Amniotic stem cell (primary cell): ENCODE measurements around the gene PTPRD.

Source experiments
- DNase-seq: peaks from one replicate; lab custom pipeline; 2025; lab: John Stamatoyannopoulos, UW

PTPRD gene

DNA sequence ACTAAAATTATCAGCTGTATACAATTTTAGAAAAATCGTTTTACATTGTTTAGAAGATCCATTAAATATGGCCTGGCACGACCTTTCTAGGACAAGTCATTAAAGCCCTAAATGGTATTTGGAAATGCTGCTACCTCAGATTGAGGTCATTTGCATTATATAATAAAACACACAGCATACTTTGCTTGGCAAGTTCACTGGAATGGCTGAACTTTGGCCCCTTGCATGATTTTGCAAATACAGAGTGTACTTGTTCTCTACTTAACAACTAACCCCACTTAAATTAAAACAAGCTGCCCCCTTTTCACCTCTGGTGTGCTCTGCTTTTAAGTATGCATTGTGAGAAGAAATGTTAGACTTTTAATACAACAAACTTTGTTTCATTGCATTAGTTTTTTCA, 860.1 kb downstream of the PTPRD start:
- no peak for DNase-seq

DNA sequence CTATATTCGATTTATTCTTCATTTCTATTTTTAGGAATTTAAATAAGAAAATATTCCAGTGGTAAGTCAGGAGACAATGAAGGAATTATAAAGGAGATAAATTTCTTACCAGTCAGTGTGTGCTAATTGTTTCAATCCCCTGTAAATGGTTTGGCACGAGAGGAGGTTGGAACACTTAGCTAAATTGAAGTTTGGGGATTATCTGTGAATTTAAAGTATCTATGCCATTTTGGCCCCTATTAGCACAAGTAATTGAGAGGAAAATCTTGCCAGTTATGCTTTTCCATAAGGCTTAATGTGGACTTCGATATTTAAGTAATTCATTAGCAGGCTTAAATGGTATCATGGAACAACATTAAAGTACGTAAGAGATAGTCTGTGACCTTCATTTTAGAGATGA, 860.8 kb downstream of the PTPRD start:
- DNase-seq, result no peak

DNA sequence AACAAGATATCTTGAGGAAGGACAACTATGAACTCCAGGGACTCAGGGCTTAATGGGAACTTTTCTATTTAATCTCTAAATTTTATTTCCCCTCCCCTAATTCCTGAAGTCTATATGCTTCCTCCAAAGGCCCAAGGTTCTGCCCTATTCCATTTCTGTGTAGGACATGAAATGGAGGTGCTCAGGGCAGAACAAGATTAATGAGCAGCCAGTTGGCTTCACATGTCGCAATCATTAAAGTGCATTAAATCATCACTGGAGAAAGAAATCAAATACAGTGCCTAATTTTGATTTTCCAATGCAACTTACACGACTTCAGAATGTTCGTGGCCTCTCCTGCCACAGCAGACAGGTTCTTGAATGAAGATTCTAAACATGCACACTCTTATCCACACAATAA, 862.1 kb downstream of the PTPRD start:
- no peak for DNase-seq

DNA sequence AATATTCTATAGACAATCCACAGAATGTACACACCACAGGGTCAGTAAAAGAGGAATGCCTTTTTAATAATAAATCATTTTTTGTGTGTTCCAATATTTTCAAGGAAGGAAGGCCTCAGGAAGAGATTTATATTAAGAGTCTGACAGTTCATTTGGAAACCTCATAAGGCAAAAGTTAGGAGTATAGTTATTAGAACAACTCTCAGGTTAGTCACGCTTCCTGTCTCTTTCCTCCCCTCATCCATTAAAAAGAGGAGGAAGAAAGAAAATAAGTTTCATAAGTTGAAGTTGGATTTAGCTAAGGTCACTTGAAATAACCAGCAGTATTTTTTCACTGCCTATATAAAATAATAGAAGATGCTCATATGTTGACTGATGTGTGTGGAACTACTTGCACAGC, 863.2 kb downstream of the PTPRD start:
- DNase-seq, result no peak

DNA sequence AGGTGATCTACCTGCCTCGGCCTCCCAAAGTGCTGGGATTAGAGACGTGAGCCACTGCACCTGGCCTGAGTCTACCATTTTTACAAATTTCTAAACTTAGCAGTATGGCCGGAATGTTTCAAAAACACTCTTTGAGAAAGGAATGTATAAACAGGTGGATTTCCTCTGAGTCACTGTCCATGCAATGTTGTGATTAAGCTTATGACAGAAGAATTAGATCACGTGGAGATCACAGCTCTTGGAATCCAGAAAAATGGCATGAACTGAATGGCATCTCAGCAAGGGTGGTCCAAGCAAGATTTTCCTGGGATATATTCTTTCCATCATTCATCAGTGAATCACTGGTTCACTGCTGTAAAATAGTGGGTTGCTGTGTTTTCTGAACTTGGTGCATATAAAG, 865.0 kb downstream of the PTPRD start:
- no peak for DNase-seq

DNA sequence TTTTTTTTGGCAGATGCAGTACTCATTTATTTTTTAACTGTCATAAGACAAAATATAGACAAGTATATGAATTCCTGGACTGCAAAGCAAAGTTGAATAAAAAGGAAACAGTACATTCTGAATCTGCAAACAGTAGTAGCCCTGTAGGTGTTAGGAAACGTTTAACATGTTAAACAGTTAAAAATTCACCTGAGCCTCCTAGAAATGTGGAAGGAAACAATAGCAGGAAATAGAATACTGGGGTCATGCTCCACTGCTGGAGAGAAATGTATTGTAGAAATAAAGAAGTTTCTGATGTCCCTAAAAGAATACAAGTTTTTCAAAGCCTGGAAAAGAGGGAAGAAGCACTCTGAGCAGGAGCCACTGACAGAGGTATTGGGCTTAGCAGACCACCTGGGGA, 866.0 kb downstream of the PTPRD start:
- no peak for DNase-seq

DNA sequence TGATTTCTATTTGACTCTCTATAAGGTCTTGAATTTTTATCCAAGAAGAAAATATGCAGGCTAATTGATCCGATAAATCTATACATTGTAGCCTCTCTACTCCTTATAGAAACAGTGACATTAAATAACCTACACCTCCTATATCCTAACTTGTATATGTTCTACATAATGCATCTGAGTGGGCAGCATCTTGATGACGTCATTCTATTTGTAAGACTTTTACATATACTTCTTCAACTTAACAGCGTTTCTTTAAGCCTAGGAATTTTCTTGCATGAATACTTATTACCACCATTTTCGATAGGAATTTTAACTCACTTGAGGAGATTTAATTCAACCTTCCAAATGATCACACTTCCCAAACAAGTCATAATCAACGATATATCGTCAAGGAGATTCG, 869.0 kb downstream of the PTPRD start:
- DNase-seq, result no peak

DNA sequence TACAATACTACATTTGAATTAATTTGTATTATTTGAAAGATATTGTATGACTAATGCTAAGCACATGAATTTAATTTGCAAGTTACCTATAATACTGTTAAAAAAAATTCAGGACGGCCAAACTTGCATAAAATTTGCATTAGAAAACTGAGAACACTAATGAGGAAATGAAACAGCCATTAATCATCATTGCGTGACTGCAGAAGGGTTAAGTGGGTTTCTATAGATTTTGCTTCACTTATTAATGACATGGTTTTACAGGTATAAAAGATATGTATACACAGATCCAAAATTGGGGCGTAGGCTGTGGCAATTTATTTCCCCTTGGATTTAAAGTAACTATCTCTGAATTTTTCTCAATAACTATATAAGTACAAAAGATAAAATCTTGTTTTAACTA, 882.6 kb downstream of the PTPRD start:
- no peak for DNase-seq

DNA sequence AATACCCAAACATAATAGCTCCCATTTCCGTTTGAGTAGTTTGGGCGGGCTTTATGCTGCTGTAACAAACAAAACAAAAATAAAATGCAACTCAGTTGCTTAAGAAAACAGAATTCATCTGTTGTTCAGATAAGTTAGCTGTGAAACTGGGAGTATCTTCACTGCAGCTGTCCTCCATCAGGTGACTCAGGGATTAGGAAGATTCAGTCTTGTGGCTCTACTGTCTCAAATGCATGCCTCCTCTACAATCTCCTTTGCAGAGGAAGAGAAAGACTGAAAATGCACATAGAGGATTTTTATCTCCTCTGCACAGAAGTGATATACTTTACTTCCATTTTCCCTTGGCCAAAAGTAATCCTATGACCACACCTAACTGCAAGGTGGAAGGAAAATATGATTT, 883.7 kb downstream of the PTPRD start:
- no peak for DNase-seq

DNA sequence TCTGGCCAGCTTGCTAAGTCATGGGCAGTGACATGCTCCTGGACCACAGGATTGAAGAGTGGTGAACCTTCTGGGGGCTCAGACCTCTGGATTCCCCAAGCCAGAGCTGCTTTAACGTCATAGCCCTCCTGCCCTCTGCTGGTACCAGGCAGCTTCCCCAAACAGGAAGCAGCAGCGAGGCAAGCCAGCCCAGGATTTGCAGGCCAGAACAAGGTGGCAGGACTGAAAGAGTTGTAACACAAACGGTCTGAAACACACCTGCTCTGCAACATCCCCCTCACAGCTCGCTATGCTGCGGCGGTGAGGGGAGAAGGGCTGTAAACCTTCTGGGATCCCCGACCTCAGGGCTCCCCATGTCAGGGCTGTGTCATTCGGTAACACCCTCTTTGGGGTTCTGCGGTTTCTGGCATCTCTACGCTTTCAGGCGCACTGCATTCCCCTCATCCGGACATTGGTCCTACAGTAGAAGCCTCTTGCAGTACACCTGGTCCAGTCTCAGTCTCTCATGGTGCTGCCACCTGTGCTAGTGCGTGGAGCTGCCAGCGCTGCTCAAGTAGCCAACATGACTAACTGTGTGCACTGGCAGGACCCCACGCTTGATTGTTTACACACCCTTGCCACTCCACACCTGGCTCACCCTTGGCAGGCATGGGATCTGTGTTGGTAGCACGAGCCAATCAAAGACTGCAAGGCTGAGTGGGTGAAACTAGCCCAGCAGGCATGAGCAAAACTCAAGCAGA, 893.3 kb downstream of the PTPRD start:
- no peak for DNase-seq

DNA sequence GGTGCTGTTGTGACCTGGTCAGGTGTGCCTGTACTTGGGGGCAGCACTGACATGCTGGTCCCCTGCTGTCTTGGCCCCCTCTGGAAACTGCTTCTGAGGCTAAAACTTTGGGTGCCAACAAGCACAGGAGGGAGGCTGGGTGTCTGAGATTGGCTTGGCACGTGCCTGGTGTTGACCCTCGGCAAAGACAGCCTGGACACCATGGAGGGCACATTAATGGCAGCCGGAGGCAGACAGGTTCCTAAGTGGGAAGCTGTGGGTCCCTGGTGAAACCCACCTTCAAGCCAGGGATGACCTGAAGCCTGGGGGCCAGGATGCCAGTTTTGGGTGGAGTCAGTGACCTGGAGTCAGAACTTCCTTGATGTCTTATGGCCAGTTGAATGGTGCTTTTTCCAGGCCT, 894.1 kb downstream of the PTPRD start:
- DNase-seq, result no peak

DNA sequence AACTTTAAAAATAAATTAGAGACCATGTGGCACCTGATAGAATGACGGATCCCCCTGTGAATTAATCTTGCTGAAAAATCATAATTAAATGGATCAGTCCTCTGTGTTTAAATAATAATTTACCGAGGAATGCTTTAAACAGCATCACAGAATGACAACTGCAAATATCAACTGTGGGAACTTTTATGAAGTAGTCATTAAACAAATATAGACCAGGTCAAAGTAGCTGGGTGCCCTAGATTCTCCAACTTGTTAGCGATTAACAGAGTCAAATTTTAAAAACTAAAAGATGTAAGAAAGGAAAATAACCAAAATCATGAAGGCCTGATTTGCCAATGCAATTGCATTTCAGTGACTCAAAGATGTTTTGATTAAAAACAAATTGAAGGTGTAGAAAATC, 933.4 kb downstream of the PTPRD start:
- no peak for DNase-seq

DNA sequence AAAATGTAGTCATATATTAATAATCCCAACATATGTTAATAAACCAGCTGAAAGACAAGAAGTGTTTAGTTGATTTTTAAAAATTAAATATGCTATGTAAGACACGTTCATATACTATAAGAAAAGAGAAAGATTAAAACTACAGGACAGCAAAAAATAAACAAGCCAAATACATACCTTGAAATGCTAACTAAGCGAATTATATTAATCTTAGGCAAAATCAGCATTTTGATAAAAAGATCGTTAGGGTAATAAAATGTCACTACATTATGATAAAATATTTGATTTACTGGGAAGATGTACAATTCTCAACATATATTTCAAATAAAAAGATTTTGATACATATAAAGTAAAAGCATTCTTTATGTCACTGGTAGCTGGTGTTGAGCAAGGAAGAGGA, 938.3 kb downstream of the PTPRD start:
- DNase-seq, result no peak

DNA sequence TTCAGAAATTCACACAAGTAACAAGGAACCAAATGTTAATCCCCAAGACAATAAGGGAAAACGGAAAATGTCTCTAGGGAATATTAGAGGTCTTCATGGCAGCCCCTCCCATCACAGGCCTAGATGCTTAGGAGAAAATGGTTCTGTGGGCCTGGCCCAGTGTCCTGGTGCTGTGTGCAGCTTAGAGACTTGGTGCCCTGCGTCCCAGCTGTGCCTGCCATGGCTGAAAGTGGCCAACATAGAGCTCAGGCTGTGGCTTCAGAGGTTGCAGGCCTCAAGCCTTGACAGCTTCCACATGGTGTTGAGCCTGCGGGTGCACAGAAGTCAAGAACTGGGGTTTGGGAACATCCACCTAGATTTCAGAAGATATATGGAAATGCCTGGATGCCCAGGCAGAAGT, 942.3 kb downstream of the PTPRD start:
- DNase-seq, result no peak

DNA sequence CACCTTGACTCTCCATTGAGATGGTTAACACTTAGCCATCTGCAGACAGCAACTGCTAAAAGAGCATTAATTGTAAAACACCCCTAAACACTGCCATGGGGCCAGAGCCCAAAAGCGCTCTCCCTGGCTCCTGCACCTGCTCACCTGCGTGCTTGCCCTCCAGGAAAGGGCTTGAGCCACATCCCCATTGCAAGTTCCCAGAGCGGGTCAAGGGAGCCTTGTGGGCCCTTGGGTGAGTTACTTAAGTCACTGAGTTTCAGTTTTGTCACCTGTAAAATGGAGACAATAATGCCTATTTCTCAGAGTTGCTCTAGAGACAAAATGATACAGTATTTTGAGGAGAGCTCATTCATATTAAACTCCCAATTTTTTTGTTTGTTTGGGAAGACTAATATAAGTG, 967.8 kb downstream of the PTPRD start:
- DNase-seq, result no peak

DNA sequence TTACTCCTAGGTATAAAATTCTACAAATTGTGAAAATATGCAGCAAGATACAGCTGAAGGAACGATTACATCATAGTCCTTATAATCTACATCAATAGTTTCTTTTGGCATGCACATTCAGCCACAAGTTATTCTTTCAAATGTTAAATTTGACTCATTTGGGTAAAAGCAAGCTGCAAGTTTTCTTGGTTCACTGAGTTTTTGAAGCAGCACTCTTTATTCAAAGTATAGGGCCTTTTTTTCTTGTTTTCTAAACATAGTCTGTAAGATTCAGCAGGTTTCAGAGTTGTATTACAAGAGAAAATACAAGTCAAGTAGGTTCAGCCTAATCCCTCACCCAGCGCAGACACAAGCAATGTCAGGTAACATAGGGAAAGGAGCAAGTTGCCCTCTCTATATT, 981.5 kb downstream of the PTPRD start:
- no peak for DNase-seq

DNA sequence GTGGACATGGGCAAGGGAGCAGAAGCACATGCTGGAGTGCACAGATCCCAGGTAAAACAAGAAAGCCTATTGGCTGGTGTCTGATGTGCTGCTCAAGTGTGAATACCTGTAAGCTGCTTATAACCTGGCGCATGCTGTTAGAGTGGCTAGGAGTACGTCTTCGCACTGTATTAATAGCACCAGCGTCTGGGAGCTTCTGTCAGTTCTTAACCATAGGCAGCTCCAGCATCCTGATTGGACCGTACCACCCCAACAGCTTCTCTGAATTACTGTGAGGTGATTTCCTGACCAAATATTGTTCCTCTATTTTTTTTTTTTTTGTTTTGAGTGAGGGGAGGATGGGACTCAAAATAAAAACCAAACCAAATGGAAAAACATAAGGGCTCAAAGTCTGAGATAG, 987.6 kb downstream of the PTPRD start:
- DNase-seq, result no peak

DNA sequence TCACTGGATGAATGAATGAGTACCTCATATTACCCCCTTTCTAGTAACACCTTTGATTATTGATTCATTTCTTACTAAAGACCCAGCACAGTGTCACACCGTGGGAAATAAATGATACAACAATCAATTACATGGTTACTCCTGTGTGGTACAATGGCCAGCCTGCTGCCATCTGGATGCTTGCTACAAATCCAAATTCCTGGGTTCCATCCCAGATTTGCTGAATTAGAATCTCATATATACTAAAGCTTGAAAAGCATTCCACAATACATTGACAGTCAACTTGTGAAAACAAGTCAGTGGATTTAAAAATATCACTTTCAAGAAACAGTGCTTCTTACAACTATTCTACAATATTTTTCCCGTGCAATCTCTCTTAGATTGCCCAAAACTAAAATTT, 989.3 kb downstream of the PTPRD start:
- no peak for DNase-seq

DNA sequence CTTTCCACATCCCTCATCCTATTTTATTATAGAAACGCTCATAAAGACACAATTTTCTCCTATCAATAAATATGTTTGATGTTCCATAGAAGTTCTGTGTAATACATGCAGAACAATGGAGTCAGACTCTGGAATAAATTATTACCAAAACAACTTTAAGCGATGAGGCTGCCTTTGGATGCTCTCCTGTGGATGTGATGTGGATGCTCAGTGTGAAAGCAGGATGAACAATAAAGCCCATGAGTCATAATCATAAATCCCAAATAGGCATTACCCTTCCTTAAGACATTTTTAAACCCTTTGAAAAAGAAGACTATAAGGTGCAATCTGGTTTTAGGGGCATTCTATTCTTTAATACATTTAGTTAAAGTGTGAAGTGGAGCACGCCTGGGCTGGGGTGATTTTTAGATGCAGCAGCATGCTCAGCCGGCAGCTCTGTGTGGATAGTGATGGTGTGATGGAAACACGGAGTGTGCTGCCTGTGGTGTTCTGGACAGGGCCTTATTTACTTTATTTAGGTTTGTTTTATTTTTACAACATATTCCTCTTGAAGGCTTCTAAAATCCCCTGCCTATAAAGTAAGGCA, 991.4 kb downstream of the PTPRD start:
- no peak for DNase-seq

DNA sequence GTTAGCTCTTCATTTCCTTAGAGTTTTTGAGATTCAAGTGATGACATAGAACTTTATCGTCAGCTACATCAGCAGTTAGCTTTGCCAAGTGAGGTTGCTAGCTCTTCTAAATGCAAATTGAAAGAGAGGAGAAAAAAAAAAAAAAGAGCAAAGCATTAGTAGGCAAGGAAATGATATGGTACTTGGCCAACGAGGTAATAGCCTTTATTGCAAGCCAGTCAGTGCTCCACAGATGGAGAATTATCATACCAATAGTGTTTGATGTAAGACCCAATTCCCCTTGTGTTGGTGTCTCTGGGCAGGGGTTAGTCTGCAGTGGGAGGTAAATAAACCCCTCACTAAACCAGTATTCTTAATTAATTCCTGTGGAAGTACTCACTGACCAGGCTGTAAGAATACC, 992.1 kb downstream of the PTPRD start:
- DNase-seq, result no peak

DNA sequence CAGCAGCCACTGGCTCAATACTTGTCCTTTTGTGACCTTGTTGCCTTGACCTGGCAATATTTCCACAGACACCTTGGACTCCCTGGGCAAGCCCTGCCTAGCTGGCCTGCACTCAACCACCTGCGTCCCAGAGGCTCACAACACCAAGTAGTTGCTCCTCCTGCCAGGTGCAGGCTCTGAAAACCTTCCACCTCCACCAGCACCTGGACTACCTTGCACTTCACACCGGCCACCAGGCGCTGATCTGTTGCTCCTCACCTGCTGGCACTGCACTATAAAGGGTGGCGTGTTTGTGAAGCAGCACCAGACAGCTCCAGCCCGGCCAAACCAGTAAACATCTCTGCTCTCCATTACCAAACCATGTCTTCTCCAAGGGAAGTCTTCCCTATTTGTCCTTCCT, 997.7 kb downstream of the PTPRD start:
- DNase-seq, result no peak

DNA sequence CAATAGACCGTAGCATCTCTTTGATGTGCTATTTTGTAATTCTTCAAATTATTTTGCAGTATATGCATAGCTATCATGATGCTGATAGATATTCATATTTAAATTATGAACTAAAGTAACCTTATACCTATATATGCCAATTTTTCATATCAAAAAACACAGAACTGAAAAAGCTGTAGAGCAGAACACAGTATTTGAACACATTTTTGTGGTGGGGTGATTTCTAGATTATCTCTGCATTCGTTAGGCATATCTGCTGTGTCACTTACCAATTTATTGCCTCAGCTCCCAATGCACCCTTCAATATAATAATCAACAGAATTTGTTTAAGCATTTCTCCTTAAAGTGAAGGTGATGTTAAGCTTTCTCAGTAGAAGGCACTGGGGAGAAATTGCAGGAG, 998.2 kb downstream of the PTPRD start:
- DNase-seq, result no peak

DNA sequence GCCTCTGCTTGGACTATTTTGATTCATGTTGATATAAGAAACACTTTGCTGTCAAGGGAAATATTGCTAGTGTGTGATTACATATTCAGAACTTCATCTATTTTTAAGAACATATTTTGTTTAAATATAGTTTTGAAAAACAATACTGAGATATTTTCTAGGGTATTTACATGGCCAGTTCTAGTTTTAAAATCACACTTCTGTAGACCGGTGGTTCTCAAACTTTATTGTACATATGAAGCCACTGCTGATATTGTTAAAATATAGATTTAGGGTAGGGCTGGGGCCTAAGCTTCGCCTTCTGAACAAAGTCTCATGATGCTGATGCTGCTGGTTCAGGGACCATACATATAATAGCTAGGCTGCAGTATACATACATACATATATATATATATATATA, 1000.0 kb downstream of the PTPRD start:
- DNase-seq, result no peak

DNA sequence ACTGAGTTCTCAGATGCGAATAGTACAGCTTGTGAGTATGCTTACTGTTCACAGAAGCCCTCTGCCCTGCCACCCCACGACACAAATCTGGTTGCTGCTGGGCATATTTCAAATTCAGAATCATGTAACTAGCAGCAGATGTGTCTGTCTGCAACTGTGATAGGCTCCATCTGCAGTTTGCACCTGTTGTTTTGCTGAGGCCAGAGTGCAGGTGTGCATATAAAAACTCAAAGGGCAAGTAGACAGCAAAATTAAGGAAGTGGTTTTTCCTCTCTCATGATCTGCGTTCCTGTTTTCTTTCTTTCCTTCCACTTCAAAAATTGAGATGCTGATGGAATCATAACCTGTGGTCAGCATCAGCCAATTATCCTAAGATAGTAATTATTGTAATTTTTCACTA, 1000.5 kb downstream of the PTPRD start:
- no peak for DNase-seq
